OCI-LY1 (cell line): ENCODE results near the gene NELL2.

Experiments
- H2AFZ ChIP-seq: fragments of 200-600 bp; sonication (generic), shearing (Covaris generic); 2 replicates; pipeline ENCODE4 v1.6.0; 2014; ENCODE audit warnings: antibody characterized with exemption, mild to moderate bottlenecking, low read length
- H3F3A ChIP-seq: fragments of 200-600 bp; sonication (generic), shearing (Covaris generic); 2 replicates; pipeline ENCODE4 v1.6.0; 2014; ENCODE audit warnings: mild to moderate bottlenecking, antibody characterized with exemption, low read length, moderate library complexity; ENCODE audit not compliant: insufficient read depth
- H3K27ac ChIP-seq: fragments of 200-600 bp; sonication (generic); 2 replicates; pipeline ENCODE4 v1.5.1; 2014; ENCODE audit warnings: low read length, mixed run types, mild to moderate bottlenecking, low read depth; ENCODE audit not compliant: poor library complexity, severe bottlenecking
- H3K27me3 ChIP-seq: fragments of 200-600 bp; sonication (generic); 2 replicates; pipeline ENCODE4 v1.6.0; 2014; ENCODE audit warnings: antibody characterized with exemption, mild to moderate bottlenecking, low read length, moderate library complexity; ENCODE audit not compliant: insufficient read depth
- H3K36me3 ChIP-seq: fragments of 200-600 bp; sonication (generic); 2 replicates; pipeline ENCODE4 v1.6.1; 2014; ENCODE audit warnings: mild to moderate bottlenecking, antibody characterized with exemption, low read length, moderate library complexity, mixed read lengths; ENCODE audit not compliant: insufficient read depth
- H3K4me1 ChIP-seq: fragments of 200-600 bp; sonication (generic); 2 replicates; pipeline ENCODE4 v1.5.1; 2014; ENCODE audit warnings: mild to moderate bottlenecking, low read length, moderate library complexity; ENCODE audit not compliant: insufficient read depth, severe bottlenecking
- H3K4me2 ChIP-seq: fragments of 200-600 bp; sonication (generic), shearing (Covaris generic); 2 replicates; pipeline ENCODE4 v1.6.1; 2014; ENCODE audit warnings: low read length
- H3K4me3 ChIP-seq: fragments of 200-600 bp; sonication (generic); 2 replicates; pipeline ENCODE4 v1.5.1; 2014; ENCODE audit warnings: low read length, low read depth, mild to moderate bottlenecking, mixed read lengths; ENCODE audit not compliant: poor library complexity, severe bottlenecking
- H3K79me2 ChIP-seq: fragments of 200-600 bp; shearing (Covaris generic); 2 replicates; pipeline ENCODE4 v1.6.1; 2016; ENCODE audit warnings: mixed run types, low read length, mixed read lengths; ENCODE audit not compliant: insufficient read depth
- H3K9ac ChIP-seq: fragments of 200-600 bp; sonication (generic), shearing (Covaris generic); 2 replicates; pipeline ENCODE4 v1.6.1; 2014; ENCODE audit warnings: mild to moderate bottlenecking, low read length, mixed read lengths
- H3K9me2 ChIP-seq: fragments of 200-600 bp; sonication (generic), shearing (Covaris generic); 2 replicates; pipeline ENCODE4 v1.6.1; 2014; ENCODE audit warnings: low read depth, mild to moderate bottlenecking, low read length, mixed read lengths
- H3K9me3 ChIP-seq: fragments of 200-600 bp; shearing (Covaris generic); 2 replicates; pipeline ENCODE4 v1.6.1; 2014; ENCODE audit warnings: low read length, mixed read lengths
- H4K20me1 ChIP-seq: fragments of 200-600 bp; sonication (generic), shearing (Covaris generic); 2 replicates; pipeline ENCODE4 v1.6.0; 2016; ENCODE audit warnings: mild to moderate bottlenecking, low read length; ENCODE audit not compliant: insufficient read depth
- CTCF ChIP-seq: fragments of 200-600 bp; sonication (generic), shearing (Covaris generic); IDR thresholded peaks from 2 replicates; pipeline ENCODE4 v1.5.1; 2017; ENCODE audit warnings: mild to moderate bottlenecking, antibody characterized with exemption, low read length, moderate library complexity, mixed read lengths
- EZH2 ChIP-seq: fragments of 200-600 bp; sonication (generic), shearing (Covaris generic); IDR thresholded peaks from 2 replicates; pipeline ENCODE4 v1.8.0; 2017; ENCODE audit warnings: borderline replicate concordance, mixed run types, mild to moderate bottlenecking, antibody characterized with exemption, low read length, moderate library complexity, mixed read lengths

The NELL2 gene

DNA sequence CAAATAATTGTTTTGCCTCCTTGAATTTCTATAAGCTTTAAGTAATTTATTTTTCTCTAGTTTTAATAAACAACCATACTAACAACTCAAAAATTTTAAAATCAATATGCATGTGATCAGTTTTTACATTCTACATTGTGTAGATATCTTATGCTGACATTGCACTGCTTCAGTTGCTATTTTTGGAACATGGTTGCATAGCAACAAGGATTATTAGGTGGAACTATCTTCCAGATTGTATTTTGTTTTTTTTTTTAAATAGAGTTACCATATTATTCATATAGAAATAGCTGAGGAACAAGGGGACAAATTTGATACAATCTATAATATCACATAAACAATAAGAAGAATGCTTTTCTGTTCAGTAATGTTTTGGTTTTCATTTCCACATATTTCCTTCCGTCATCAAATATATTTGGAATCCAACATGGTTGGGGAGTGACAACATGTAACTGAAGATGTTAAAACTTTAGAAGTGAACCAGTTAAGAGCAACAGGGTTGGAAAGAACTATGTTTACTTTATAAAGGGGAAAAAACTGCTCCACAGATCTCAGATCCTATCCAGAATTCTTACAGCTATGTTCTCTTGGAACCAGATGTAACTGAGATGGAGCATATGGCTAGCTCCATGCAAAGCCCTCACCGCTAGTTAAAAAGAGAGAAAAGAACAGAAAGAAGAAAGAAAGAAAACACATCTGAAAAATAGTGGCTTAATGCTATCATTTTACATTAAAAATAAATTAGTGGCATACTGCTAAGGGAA lies 235.5 kb downstream of the NELL2 start:
- Histone ChIP-seq H3K4me3 (no peak overlapping the region), H3K9me2 (no peaks in the 10 kb centered on the region), H4K20me1 (no peaks in the 10 kb centered on the region), H3K4me2 (no peak overlapping the region), H3K79me2 (no peaks in the 10 kb centered on the region), H3K9me3 (no peaks in the 10 kb centered on the region), H2AFZ (no peak overlapping the region), H3K27me3 (no peaks in the 10 kb centered on the region), H3K36me3 (0 out of 2 replicates have a peak, but pooled peaks cover 9% of the 10 kb centered on the region), H3K9ac (no peak overlapping the region), H3K4me1 (no peaks in the 10 kb centered on the region), H3F3A (no peaks in the 10 kb centered on the region), H3K27ac (no peak overlapping the region)
- TF ChIP-seq CTCF (no peak), EZH2 (no peak)

- H4K20me1 ChIP-seq, result no peaks in the 10 kb centered on the region
- TF ChIP-seq EZH2, result no peak
- TF ChIP-seq CTCF, result no peak
- H3K27me3 ChIP-seq, result no peaks in the 10 kb centered on the region
- H3F3A ChIP-seq, result no peaks in the 10 kb centered on the region
- no peak overlapping the region for H2AFZ ChIP-seq
- no peak overlapping the region for H3K4me2 ChIP-seq
- no peaks in the 10 kb centered on the region for H3K9me2 ChIP-seq
- H3K9me3 ChIP-seq, result no peaks in the 10 kb centered on the region
- H3K36me3 ChIP-seq, result 0 out of 2 replicates have a peak, but pooled peaks cover 9% of the 10 kb centered on the region
- H3K9ac ChIP-seq, result no peak overlapping the region
- no peaks in the 10 kb centered on the region for H3K79me2 ChIP-seq
- no peak overlapping the region for H3K27ac ChIP-seq
- H3K4me3 ChIP-seq, result no peak overlapping the region
- no peaks in the 10 kb centered on the region for H3K4me1 ChIP-seq
Measured at GRCh38 chr12:44637875-44638274, 238.2 kb downstream of the NELL2 start.

DNA sequence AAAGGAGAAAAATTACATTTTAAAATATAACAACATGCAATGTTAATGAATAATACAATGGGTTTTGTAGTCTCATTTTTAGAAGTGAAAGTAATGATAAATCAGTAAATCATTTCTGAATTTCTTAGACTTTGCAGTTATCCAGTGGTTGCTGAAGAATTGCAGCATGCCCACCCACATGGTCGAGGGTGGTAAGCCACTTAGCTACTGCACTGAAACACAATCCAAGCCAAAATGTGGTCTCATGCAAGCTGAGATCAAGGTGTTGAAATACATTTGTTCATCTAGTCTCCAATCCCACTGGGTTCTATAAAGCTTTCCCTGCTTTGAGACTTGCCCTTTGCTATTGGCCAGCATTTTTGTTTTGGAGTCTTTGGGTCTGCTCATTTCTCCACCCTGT lies 247.9 kb downstream of the NELL2 start:
- peak overlapping the region; percentile 94 for H3K27ac ChIP-seq
- no peaks in the 10 kb centered on the region; the same call in 1 of the 2 replicates for H3K36me3 ChIP-seq
- H3K4me3 ChIP-seq, result no peak overlapping the region
- no peak overlapping the region for H2AFZ ChIP-seq
- no peaks in the 10 kb centered on the region for H3F3A ChIP-seq
- no peaks in the 10 kb centered on the region for H3K27me3 ChIP-seq
- no peaks in the 10 kb centered on the region for H3K79me2 ChIP-seq
- H3K9me3 ChIP-seq, result no peaks in the 10 kb centered on the region
- H3K4me2 ChIP-seq, result no peak overlapping the region
- H4K20me1 ChIP-seq, result no peaks in the 10 kb centered on the region
- TF ChIP-seq CTCF, result no peak
- no peak for TF ChIP-seq EZH2
- no peaks in the 10 kb centered on the region for H3K9me2 ChIP-seq
- H3K4me1 ChIP-seq, result peaks cover 57% of the 10 kb centered on the region
- no peak overlapping the region; the same call in 1 of the 2 replicates for H3K9ac ChIP-seq
